Prostate gland (tissue), 2 donors: ENCODE data around the gene TMC3.

Experiments
- POLR2A ChIP-seq: fragments of 450-650 bp; IDR thresholded peaks from one replicate; pipeline ENCODE4 v1.6.1; 2016; ENCODE audit warnings: antibody characterized with exemption, mild to moderate bottlenecking
- TF ChIP-seq, protein P1 (sequence below), 4 experiments: fragments of 200-600 bp in 2 of 4; fragments of 450-650 bp in 2 of 4; sonication (generic) in 2 of 4; IDR thresholded peaks; 1 replicate in 3 of 4; 2 replicates in 1 of 4; pipeline ENCODE4 v1.5.1; 2016 to 2019; ENCODE audit warnings: antibody characterized with exemption in 4 of 4, mild to moderate bottlenecking in 2 of 4, moderate library complexity in 2 of 4

DNA sequence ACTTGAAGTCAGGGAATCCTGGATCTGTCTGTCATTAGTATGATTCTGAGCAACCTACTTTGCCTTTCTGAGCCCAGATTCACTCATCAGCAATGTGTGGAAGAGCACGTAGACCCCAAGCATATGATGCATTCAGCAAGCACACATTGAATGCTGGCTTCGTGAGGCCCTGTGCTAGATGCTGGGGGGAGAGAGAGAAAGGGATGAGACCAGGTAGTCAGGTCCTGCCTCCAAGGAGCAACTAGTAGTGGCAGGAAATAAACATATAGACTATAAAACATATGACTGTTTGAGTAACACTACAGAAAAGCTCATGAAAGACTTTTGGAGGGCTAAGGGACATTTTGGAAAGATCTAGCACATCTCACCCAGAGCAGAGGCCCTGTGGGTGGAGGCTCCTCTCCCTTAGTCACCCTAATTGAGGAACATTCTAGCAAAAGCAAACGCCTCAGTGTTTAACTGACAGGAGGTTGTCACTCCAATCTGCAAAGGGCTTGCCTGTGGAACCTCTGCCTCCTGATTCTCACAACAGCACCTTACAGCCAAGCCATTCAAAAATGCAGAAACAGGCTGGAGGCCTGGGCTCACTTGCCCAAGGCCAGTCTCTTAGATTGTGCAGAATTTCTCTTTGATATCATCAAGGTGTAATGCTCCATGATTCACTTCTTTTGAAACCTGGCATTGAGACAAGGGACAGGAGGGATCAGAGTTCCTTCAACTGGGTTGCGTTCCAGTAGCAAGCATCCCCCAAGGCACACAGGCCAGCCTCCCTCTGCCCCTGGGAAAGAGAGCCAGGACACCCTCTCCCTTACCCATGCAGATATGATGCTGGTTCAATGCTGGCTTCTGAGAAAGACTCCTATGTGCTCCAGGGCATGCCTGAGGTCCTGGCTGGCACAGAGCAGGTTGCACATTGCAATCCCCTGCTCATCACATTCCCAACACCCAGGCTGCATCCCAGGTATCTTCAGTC is 76.1 kb downstream of the TMC3 start:
- TF ChIP-seq, protein P1, sequence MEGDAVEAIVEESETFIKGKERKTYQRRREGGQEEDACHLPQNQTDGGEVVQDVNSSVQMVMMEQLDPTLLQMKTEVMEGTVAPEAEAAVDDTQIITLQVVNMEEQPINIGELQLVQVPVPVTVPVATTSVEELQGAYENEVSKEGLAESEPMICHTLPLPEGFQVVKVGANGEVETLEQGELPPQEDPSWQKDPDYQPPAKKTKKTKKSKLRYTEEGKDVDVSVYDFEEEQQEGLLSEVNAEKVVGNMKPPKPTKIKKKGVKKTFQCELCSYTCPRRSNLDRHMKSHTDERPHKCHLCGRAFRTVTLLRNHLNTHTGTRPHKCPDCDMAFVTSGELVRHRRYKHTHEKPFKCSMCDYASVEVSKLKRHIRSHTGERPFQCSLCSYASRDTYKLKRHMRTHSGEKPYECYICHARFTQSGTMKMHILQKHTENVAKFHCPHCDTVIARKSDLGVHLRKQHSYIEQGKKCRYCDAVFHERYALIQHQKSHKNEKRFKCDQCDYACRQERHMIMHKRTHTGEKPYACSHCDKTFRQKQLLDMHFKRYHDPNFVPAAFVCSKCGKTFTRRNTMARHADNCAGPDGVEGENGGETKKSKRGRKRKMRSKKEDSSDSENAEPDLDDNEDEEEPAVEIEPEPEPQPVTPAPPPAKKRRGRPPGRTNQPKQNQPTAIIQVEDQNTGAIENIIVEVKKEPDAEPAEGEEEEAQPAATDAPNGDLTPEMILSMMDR (IDR thresholded peaks at IDR 0.05) = no peak
- no peak for TF ChIP-seq POLR2A
